ENCODE measurements around the gene ZNF362. TPM values are rescaled to one million over a fixed set of nuclear protein-coding genes. Genes with fewer than 3 reads are reported as not detected.

The ZNF362 gene
- total and polyA plus RNA-seq, 7 donors: 6.5 to 20.9 (median 15.2) TPM

DNA sequence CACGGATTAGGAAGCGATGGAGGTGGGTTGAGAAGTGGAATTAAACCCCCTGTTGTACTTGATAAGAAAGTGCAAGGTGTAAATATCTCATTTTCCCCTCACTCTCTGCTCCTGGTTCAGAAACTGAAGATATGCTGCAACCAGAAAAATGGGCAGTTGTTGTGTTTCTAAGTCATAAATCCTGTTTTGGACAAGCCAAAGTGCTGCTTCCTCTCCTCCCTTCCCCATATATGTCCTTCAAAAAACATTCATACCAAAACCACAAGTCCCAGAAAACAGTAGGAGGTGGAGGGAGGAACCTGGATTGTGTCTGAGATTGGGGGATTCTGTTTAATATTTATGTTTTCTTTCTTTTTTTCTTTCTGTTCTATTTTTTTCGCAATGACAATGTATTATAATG lies 13.6 kb upstream of the ZNF362 start:
- ATAC-seq: no peak
- H3K4me3 ChIP-seq: no peak overlapping the region
- no peaks in the 10 kb centered on the region for H3K4me1 ChIP-seq
- H3K27me3 ChIP-seq (ENCODE audit: insufficient read depth in 3 of 3, low read length in 2 of 3): peaks cover 0 to 2% (median 0%) of the 10 kb centered on the region in 3 donors
- no peaks in the 10 kb centered on the region for H3K9me3 ChIP-seq
- H3K27ac ChIP-seq: no peak overlapping the region
- WGBS, 3 donors: 46 to 80% (median 48%) methylated on average over 2 to 3 of the region's 3 CpGs
- no peak for DNase-seq
- H3K36me3 ChIP-seq (ENCODE audit: insufficient read depth in 1 of 2, low read depth in 1 of 2): no peaks in the 10 kb centered on the region
- intact Hi-C loops (cut with DNase I): loop anchor here in 1 of 2 donors (10.0 kb wide), 1 partner anchor 108 kb away; no protein-coding TSS in a partner anchor
- TF ChIP-seq, protein P1, sequence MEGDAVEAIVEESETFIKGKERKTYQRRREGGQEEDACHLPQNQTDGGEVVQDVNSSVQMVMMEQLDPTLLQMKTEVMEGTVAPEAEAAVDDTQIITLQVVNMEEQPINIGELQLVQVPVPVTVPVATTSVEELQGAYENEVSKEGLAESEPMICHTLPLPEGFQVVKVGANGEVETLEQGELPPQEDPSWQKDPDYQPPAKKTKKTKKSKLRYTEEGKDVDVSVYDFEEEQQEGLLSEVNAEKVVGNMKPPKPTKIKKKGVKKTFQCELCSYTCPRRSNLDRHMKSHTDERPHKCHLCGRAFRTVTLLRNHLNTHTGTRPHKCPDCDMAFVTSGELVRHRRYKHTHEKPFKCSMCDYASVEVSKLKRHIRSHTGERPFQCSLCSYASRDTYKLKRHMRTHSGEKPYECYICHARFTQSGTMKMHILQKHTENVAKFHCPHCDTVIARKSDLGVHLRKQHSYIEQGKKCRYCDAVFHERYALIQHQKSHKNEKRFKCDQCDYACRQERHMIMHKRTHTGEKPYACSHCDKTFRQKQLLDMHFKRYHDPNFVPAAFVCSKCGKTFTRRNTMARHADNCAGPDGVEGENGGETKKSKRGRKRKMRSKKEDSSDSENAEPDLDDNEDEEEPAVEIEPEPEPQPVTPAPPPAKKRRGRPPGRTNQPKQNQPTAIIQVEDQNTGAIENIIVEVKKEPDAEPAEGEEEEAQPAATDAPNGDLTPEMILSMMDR (IDR thresholded peaks at IDR 0.05): no peak

DNA sequence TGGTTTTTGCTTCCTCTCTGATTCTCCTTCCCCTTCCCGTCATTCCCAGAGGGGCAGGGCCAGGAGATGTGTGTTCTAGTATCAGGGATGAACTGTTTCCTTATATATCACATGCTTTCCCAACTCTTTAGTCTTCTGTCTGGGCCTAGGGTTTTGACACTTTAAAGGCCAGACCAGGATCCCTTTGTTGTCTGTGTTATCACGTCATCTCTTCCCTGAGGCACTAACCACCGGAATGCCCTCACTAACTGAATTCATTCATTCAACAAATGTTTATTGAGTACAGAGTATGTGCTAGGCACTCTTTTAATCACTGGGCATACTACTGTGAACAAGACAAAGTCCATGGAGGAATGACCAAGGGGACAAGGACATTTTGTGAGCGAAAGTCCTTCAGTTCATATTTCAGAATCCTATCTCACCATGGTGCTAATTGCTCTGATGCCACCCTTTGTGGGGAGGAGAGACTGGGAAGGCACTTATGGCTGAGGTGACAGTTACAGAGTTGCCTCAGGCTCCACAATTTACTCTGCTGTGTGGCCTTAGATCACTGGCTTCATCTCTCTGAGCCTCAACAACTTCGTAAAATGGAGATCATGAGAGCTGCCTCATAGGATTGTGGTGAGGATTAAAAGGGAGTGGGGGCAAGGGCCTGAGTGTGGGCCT lies 12.0 kb upstream of the ZNF362 start:
- WGBS, 3 donors: 85 to 88% (median 87%) methylated on average over 5 of the region's 5 CpGs
- intact Hi-C loops (cut with DNase I): loop anchor here in 1 of 2 donors (10.0 kb wide), 1 partner anchor 109 kb away; no protein-coding TSS in a partner anchor
- Histone ChIP-seq H3K4me3 (no peak overlapping the region), H3K27ac (no peak overlapping the region), H3K9me3 (no peaks in the 10 kb centered on the region), H3K27me3 (ENCODE audit: insufficient read depth in 3 of 3, low read length in 2 of 3) (no peaks in the 10 kb centered on the region), H3K4me1 (no peaks in the 10 kb centered on the region), H3K36me3 (ENCODE audit: insufficient read depth in 1 of 2, low read depth in 1 of 2) (no peaks in the 10 kb centered on the region)
- TF ChIP-seq, protein P1 (IDR thresholded peaks at IDR 0.05): no peak
- DNase-seq: no peak
- ATAC-seq: no peak

DNA sequence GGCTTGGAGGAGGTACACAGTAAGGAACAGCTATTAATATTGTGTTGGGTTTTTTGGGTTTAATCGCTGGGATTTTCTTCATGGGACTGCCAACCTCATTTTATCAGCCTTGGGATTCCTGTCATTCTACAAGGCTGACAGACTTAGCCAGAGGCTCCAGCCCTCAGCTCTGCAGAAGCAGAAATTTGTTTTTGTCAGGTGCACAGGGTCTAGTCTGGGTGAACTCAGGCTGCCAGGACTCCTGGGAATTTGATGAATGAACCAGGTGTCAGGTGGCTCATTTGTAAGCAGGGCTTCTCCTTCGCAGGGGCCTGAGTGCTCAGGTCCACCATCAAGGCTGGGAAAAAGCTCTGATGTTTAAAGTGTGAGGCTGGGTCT lies 11.5 kb upstream of the ZNF362 start:
- Histone ChIP-seq H3K4me3 (no peak overlapping the region), H3K9me3 (no peaks in the 10 kb centered on the region), H3K27me3 (ENCODE audit: insufficient read depth in 3 of 3, low read length in 2 of 3) (no peaks in the 10 kb centered on the region), H3K27ac (no peak overlapping the region), H3K36me3 (ENCODE audit: insufficient read depth in 1 of 2, low read depth in 1 of 2) (no peaks in the 10 kb centered on the region), H3K4me1 (no peaks in the 10 kb centered on the region)
- ATAC-seq: no peak
- intact Hi-C loops (cut with DNase I): loop anchor here in 1 of 2 donors (10.0 kb wide), 1 partner anchor 110 kb away; no protein-coding TSS in a partner anchor
- TF ChIP-seq, protein P1 (IDR thresholded peaks at IDR 0.05): no peak
- 81 to 83% (median 82%) methylated on average over 2 of the region's 2 CpGs for WGBS, 3 donors
- DNase-seq: no peak

DNA sequence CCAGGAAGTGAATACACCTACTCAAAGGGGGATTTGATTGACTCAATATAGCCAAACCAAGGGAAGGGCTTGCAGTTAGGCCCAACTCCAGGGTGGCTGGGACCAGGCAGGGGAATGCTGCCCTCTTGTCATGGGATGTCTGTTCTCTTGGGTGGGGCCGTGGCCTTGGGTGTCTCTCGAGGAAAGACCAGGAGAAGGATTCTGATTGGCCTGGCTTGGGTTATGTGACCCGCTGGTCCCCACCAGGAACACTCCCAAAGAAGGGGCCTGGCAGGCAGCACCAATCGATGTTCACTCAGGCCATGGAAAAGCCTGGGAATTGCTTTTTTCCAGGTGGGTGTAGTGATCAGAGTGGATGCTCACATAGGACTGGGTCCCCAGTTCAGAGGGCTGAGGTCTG lies 10.1 kb upstream of the ZNF362 start:
- no peaks in the 10 kb centered on the region for H3K36me3 ChIP-seq (ENCODE audit: insufficient read depth in 1 of 2, low read depth in 1 of 2)
- intact Hi-C loops (cut with DNase I): loop anchor here in 1 of 2 donors (10.0 kb wide), 1 partner anchor 111 kb away; no protein-coding TSS in a partner anchor

More for the DNA sequence above, 10.1 kb upstream of the ZNF362 start:
- no peak overlapping the region for H3K27ac ChIP-seq
- DNase-seq (no peak), ATAC-seq (no peak)
- TF ChIP-seq, protein P1 (IDR thresholded peaks at IDR 0.05): no peak
- H3K4me3 ChIP-seq: no peak overlapping the region
- H3K27me3 ChIP-seq (ENCODE audit: insufficient read depth in 3 of 3, low read length in 2 of 3): no peaks in the 10 kb centered on the region
- no peaks in the 10 kb centered on the region for H3K9me3 ChIP-seq
- WGBS, 3 donors: 66 to 82% (median 77%) methylated on average over 4 of the region's 4 CpGs
- H3K4me1 ChIP-seq: no peaks in the 10 kb centered on the region

Data from psoas muscle (tissue), 8 donors.